GM21515 (cell line): ENCODE results near the gene SCRT2.
A peak's percentile ranks its signal among the peaks of the same experiment; 100 is the strongest.
"Not testable (repeated sequence)": the region's sequence is repeated elsewhere in the genome, so short reads cannot be mapped to it uniquely, and the experiment has no call there.

Experiments
- ATAC-seq: cut with Tn5 transposase; IDR thresholded peaks from one replicate; pipeline ENCODE4 v1.9.1; 2021; ENCODE audit not compliant: unreplicated experiment

The SCRT2 gene

DNA sequence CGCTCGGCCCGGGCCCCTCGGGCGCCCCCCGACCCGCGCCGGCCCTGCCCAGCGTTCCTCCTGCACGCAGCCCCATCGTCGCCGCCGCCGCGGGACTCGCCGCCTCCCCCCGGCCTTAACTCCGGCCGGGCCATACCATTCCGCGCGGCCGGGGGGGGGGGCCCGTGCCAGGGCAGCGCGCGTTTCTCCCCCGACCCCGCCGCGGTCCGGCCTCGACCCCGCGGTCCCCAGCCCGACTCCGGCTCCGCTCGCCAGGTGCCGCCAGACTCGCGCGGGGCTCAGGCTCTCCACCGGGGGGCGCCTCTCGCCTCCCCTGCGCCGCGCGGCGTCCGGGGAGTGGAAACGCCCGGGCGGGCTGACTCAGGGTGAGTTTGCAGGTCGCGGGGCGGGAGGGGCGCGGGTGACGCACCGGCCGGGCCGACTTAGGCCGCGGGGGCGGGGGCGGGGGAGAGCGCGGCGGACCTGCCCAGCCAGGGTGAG lies 22.5 kb downstream of the SCRT2 start, which contains the start of gene SRXN1:
SRXN1 (minus strand) TSS at position 91 of the 480 bp plus-strand sequence; CDS start at position 76, 15 bp downstream.
- peak; percentile 87 for ATAC-seq

DNA sequence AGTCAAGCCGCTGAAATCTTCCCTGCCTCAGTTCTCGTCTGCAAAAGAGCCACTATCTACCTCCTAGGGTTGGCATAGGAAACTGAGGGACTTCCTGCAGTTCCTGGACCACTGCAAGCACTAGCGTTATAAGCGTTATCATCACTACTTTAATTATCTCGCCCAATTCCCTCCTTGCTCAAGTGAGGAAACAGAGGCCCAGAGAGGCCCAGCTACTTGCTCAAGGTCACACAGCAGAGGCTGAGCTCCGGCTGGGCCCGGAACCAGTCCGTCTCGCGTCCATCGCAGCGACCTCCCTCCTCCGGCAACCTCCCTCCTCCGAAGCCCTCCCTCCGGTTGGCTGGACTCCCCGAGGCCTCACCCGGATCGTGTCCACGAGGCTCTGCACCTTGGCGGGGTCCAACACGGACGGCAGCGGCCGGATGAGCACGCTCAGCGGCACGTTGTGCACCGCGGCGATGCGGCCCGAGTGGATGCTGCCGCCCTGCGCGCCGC lies 22.9 kb downstream of the SCRT2 start:
- ATAC-seq = peak; percentile 4

DNA sequence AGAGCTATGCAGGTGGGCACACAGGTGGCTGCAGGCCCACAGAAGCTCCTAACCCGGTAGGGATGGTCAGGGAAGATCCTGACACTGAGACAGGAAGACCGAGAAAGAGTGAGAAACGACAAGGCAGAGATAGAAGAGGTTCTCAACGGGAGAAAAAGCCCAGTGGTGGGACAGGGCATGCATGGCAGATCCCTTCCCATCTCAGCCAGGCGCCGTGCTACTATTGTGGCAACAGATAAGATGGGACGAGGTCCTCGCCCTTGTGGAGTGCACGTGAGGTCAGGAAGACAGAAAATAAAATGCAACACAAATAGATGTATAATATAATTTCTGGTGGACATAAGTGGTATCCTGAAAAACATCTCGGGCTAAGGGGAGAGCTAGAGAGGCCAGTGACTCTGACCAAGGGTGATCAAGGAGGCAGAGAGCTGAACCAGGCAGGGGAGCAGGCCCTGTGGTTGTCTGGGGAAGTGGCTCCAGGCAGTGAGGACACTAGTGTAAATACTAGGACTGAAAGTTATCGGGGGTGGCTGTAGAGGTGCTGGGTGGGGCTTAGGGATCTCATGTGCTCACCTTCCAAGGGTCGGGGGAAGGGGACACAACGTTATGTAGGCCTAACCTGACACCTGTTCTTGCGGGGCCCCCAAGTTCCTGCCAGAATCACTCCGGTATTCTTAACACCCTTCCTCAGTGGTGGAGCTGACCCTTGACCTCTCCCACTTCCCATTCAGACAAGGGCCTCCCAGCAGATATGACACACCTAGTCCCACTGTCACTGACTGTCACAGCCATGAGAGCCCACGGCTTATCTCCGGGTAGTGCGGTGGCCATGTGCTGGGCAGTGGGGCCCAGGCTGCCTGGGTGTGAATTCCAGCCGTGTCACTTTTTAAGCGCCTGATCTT lies 23.6 kb downstream of the SCRT2 start:
- ATAC-seq = no peak

DNA sequence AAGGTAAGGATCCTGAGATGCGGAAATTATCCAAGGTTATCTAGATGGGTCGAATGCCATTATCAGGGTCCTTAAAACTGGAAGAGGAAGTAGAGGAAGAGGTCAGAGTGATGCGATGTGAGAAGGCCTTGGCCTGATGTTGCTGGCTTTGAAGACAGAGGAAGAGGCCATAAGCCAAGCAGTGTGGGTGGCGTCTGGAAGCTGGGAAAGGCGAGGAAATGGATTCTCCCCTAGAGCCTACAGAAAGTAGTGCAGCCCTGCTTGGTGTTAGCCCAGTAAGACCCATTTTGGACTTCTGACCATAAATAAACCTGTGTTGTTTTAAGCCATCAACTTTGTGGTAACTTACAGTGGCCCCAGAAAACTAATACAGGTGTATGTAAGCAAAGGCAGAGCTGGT lies 24.6 kb downstream of the SCRT2 start:
- no peak for ATAC-seq

DNA sequence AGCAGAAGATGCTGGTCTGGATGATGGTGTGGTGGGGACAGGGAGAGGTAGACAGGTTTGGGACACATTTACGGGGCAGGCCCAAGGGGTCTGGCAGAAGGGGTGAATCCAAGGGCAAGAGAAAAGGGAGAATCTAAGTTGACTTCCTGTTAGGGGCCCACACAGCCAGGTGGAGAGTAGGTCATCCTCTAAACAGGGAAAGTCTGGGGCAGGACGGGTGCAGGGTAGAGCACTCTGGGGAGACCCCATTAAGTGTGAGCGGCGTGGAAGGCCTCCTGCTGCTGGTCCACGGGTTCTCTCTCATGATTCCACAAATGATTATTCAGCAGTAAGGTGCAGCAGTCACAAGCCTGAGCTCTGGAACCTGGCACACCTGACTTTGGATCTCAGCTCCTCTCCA lies 25.3 kb downstream of the SCRT2 start:
- ATAC-seq = no peak

DNA sequence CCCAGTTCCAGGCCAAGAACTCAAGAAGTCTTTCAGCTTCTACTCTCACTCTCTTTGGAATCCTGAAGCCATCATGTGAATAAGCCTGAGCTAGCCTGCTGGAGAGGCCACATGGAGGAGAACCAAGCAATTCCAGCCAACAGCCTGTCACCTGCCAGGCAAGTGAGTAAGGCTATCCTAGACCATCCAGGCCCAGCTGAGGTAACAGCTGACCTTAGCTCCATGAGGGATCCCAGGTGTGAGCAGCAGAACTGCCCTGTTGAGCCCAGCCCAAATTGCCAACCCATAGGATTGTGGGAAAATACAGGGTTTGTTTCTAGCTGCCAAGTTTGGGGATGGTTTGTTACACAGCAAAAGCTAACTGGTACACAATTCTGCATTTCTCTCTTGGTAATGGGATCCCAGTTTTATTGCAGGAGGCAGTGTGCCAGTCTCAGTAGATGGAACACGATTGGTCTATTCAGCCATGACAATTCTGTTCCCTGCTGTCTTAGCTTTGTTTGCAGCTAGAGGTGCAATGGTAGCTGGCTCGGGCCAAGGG lies 28.1 kb downstream of the SCRT2 start:
- ATAC-seq = no peak

DNA sequence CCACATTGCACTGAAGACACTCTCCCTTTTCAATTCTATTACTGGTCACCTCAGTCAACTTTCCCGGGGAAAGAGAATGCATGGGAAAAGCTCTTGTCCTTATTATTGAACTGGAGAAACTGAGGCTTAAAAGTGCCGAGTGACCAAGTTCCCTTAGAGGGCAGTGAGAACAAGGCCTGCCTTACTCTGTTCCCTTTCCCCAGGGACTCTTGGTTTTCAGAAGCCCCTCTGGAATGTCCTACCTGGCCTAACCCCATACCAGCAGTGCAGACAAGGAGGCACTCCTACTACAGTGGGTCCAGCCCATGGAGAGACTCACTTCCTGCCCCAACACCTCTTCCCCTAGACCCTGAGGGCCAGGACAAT lies 28.8 kb downstream of the SCRT2 start:
- no peak for ATAC-seq

DNA sequence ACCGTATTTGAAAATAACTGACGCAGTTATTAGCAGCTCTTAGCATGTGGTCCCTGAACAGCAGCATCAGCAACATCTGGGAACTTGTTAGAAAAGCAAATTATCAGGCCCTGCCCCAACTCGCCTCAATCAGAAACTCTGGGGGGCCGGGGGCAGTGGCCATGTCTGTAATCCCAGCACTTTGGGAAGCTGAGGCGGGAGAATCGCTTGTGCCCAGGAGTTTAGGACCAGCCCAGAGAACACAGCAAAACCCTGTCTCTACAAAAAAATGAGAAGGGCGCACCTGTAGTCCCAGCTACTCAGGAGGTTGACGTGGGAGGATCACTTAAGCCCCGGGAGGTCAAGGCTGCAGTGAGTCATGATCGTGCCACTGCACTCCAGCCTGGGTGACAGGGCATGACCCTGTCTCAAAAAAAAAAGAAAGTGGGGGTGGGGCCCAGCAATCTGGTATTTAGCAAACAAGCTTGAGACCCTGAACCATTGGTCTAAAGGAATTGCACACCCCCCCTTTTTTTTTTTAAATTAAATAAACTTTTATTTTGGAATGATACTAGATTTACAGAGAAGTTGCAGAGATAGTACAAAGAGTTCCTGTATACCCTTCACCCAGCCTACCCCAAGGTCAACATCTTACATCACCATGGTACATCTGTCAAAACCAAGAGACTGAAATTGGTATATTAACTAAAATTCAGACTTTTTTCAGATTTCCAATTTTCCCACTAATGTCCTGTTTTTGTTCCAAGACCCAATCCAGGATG lies 29.3 kb downstream of the SCRT2 start:
- ATAC-seq = no peak

DNA sequence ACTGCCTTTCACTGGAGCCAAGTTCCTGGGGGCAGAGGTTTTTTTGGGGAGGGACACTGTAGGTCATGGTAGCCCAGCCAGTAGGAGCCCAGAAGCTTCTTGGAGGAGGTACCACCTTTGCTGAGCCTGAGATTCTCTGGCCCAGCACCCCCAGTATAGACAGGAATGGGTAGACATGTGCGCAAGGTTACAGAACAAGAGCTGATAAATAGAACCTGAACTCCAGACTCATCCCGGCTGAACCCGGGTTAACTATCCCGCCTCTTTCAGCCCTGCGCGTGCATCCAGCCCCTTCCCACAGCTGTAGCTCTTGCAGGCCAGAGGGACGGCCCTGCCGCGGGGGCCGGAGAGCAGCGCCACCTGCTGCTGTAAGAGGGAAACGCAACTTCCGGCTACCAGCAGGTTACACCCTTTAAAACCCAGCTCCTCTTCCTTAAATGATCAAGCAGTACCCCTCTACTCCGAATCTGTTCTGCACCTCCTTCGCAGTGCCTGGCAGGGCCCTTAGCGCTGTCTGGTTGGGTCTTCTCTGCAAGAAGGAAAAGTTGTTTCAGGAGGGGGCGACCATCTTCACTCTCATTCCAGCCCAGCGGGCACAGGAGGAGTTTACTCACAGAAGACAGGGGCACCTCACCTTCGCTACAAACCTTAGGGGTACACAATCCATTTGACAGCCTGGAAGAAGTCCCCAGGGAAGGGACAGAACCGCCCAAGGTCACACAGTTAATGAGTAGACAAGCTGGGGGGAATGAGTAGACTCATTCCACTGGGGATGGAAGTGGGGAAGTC lies 30.1 kb downstream of the SCRT2 start:
- no peak for ATAC-seq

DNA sequence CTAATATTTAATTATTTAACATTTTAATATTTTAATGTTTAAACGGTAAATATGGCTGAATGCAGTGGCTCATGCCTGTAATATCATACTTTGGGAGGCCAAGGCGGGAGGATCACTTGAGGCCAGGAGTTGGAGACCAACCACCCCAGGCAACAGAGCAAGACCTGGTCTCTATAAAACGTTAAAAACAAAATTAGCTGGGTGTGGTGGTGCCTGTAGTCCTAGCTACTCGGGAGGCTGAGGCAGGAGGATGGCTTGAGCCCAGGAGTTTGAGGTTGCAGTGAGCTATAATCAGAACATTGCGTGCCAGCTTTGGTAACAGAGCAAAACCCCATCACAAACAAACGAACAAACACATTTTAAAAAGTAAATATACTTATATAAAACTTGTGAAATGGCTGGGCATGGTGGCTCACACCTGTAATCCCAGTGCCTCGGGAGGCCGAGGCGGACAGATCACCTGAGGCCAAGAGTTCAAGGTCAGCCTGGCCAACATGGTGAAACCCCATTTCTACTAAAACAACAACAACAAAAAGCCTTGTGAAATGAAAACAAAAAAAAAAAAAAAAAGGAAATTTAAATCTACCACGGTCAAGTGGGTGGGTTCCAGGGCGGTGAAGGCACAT lies 30.8 kb downstream of the SCRT2 start:
- no peak for ATAC-seq

DNA sequence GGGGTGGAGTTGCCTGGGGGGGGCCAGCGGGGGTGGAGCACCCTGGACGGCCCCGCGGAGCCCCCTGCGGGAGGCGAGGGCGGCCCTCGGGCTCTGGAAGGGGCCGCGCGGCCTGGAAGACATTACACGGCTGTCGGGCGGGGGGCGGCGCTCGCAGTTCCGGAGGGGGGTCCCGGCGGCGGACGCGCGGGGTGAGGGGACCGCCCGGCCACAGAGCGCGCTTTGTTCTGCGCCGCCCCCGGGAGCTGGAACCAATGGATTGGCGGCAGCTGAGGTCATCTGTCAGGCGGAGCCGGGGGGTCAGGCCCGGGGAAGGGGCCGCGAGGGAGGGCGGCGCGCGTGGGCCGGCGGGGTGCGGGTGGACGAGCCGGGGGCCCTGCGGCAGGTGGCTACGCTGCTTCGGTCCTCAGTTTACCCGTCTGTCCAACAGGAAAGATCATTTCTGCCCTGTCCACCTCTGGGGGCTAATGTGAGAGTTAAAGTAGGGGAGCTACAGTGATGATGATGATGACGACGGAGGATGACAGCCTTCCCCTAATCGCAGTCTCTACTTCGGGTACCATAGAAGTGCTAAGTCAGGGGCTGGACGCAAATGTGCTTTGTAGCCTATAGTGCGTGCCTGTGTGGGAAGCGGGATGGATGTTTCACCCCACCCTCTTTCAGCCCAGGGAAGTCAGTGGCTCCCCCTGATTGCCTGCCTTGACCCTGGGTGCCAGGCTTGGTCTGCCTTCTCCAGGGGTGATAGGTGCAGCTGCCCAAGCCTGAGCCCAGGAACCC lies 33.0 kb downstream of the SCRT2 start:
- ATAC-seq = no peak

DNA sequence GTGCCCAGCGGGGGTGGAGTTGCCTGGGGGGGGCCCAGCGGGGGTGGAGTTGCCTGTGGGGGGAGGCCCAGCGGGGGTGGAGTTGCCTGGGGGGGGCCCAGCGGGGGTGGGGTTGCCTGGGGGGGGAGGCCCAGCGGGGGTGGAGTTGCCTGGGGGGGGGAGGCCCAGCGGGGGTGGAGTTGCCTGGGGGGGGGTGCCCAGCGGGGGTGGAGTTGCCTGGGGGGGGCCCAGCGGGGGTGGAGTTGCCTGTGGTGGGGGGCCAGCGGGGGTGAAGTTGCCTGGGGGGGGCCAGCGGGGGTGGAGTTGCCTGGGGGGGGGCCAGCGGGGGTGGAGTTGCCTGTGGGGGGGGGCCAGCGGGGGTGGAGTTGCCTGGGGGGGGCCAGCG lies 33.6 kb downstream of the SCRT2 start:
- ATAC-seq = not testable (repeated sequence)

DNA sequence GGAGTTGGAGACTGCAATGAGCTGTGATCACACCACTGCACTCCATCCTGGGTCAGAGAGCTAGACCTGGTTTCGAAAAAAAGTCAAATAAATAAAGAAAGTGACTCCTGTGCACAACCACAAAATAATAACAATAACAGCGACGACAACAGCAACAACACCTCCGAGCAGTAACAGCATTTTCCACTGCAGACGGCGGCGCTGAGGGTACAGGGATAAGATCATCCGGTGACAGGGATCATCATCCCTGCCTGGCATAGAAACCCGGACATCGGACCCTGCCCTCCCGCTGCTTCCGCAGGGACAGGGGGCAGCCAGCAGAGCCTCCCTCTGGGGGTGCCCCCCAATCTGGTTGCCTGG lies 34.1 kb downstream of the SCRT2 start:
- ATAC-seq = no peak

DNA sequence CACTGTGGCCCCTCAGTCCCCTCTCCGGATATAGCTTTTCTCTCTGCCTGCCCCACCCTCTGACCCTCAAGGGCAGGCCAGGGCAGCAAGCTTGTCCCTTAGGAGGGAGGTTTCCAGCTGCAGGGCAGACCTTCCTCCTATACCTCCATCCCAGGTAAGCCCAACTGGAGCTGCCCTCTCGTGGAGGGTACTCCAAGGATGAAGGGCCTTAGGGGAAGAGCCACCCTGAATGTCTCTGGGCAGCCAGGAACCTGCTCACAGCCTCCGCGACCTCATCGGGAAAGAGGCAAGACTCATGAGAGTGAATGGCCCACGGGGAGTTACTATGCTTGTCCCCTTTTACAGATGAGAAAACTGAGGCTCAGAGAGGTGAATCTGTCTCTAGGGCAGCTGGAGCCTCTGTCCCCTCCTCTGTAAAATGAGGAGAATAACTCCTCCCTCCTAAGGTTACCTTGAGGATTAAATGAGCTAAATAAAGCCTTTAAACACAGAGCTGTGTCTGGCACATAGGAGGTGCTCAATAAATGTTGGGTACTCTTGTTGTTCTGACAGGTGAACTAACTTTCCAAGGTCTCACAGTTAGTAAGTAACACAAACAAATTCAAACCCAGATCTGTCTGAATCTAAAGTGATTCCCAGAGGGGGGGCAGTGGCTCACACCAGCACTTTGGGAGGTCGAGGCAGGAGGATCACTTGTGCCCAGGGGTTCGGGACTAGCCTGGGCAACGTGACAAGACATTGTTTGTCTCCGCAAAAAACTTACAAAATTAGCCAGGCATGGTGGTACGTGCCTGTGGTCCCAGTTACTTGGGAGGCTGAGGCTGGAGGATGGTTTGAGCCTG lies 34.7 kb downstream of the SCRT2 start:
- no peak for ATAC-seq

DNA sequence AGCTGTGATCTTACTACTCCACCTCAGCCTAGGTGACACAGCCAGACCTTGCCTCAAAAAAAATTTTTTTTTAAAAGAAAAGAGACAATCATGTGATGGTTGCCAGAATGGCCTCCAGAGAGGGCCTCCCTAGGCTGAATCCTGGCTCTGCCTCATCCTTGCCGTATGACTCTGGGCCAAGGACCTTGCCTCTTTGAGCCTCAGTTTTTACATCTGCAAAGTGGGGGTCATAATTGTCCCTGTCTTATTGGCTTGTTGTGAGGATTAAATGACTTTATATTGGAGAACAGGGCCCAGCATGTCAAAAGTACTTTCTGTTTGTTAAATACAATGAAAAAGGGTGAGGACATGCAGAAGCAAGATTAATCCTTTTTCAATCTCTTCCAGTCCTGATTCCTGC lies 37.0 kb downstream of the SCRT2 start:
- no peak for ATAC-seq

DNA sequence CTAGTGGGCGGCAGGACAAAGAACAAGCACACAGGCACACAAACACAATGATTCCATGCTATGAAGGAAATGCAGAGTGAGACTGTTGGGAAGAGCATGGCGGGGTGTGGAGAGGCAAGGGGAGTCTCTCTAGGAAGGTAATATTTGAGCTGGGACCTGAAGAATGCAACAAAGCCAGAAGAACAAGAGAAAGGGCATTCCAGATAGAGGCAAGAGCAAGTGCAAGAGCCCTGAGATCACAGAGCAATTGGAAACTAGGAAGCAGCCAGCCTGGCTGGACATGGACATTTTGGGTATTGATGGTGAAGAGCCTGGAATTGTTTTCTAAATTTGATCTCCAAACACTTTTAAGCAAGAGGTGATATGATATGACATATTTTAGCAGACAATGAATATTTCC lies 38.0 kb downstream of the SCRT2 start:
- no peak for ATAC-seq

DNA sequence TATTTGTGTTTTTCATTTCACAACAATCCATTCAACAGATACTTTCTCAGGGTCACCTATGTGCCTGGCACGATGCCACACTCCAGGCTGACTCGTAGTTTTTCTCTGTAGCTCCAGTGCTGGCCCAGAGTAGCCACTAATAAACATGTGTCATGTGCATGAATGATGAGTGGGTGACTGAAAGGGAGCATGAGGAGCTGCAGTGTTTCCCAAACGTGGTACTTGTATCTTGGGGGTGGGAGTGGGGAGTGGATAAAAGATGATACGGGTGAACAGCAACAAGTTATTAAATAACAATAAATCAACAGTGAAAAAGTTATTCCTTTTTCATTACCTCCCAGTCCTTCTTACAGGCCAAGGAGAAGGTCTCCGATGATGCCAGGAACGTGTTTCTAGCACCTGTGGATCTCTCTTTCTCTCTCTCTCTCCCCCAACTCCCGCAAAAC lies 39.7 kb downstream of the SCRT2 start:
- no peak for ATAC-seq

DNA sequence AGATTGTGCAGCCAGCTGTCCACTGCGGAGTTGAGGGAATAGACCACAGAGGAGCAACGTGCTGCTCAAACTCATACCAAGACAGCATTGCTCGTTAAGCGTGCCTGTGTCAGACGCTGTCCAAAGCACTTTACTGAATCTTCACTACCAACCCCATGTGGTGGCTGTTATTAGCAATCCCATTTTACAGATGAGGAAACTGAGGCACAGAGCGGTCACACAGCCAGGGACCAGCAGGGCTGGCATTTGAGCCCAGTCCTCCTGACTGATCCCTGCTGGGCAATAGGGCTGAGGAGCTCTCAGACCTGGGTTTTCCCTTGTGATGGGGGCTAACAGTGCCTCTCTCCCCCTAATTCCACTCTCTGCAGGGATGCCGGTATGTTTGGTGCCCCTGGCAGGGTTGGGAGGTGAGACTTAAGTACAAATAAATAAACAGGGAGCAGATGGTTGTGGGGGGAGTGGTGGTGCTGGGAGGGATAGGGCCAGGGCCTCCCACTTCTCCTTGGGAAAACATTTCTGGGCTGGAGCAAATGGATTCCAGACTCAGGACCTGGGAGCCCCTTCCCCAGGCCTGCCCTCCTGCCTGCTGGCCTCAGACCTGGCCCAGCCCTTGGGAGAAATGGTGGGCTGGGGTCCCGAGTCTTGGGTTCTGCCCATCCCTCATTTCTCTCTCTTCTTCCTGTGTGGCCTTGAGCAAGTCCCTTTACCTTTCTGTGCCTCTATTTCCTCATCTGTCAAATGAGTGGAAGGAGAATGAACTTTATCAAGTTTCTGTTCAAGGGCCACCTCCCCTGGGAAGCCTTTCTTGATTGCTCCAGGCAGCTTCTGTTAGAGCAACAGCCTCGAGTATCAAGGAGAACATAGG lies 40.3 kb downstream of the SCRT2 start:
- ATAC-seq = no peak
